HepG2 (cell line): ENCODE measurements around the gene ZNF556. TPM values are rescaled to one million over a fixed set of nuclear protein-coding genes. Genes with fewer than 3 reads are reported as not detected.

Source experiments
- AHR ChIP-seq: IDR thresholded peaks from 2 replicates; pipeline ENCODE4 v1.6.1; 2018; ENCODE audit warnings: missing genetic modification reagents, missing compliant biosample characterization
- CHCHD3 ChIP-seq: sonication (generic); formaldehyde crosslinking; IDR thresholded peaks from 2 replicates; pipeline ENCODE4 v1.8.0; 2022; ENCODE audit warnings: mild to moderate bottlenecking, missing genetic modification reagents, moderate library complexity
- ERF ChIP-seq: IDR thresholded peaks from 2 replicates; pipeline ENCODE4 v1.6.1; 2018; ENCODE audit warnings: missing biosample characterization, missing genetic modification reagents
- GATAD1 ChIP-seq: IDR thresholded peaks from 2 replicates; pipeline ENCODE4 v1.6.1; 2016; ENCODE audit warnings: missing genetic modification reagents, missing compliant biosample characterization
- KAT7 ChIP-seq: IDR thresholded peaks from 2 replicates; pipeline ENCODE4 v1.6.1; 2018; ENCODE audit warnings: borderline replicate concordance, missing compliant biosample characterization
- MTF1 ChIP-seq: sonication (generic); formaldehyde crosslinking; IDR thresholded peaks from 2 replicates; pipeline ENCODE4 v1.5.0; 2020; ENCODE audit warnings: missing genetic modification reagents
- ONECUT2 ChIP-seq: sonication (generic); formaldehyde crosslinking; IDR thresholded peaks from 2 replicates; pipeline ENCODE4 v1.4.0; 2020; ENCODE audit warnings: missing genetic modification reagents
- REL ChIP-seq: sonication (generic); formaldehyde crosslinking; conservative IDR thresholded peaks from 2 replicates; pipeline ENCODE4 v1.8.0; 2022; ENCODE audit warnings: mild to moderate bottlenecking, missing genetic modification reagents, moderate library complexity
- RXRB ChIP-seq: IDR thresholded peaks from 2 replicates; pipeline ENCODE4 v1.6.1; 2016; ENCODE audit warnings: borderline replicate concordance, missing genetic modification reagents, missing compliant biosample characterization
- SNAPC2 ChIP-seq: sonication (generic); formaldehyde crosslinking; IDR thresholded peaks from 2 replicates; pipeline ENCODE4 v1.8.1; 2022; ENCODE audit warnings: mild to moderate bottlenecking, missing genetic modification reagents
- TBP ChIP-seq: sonication (generic); formaldehyde crosslinking; IDR thresholded peaks from 2 replicates; pipeline ENCODE4 v1.5.0; 2020; ENCODE audit warnings: missing genetic modification reagents
- TOE1 ChIP-seq: sonication (generic); formaldehyde crosslinking; IDR thresholded peaks from 2 replicates; pipeline ENCODE4 v1.4.0; 2020; ENCODE audit warnings: mild to moderate bottlenecking, missing genetic modification reagents
- ZFP41 ChIP-seq: sonication (generic); formaldehyde crosslinking; IDR thresholded peaks from 2 replicates; pipeline ENCODE4 v1.4.0; 2020; ENCODE audit warnings: mild to moderate bottlenecking, missing genetic modification reagents, borderline replicate concordance
- ZFP90 ChIP-seq: sonication (generic); formaldehyde crosslinking; IDR thresholded peaks from 2 replicates; pipeline ENCODE4 v1.8.0; 2022; ENCODE audit warnings: missing genetic modification reagents, mild to moderate bottlenecking, inconsistent platforms, borderline replicate concordance
- ZMYM4 ChIP-seq: sonication (generic); formaldehyde crosslinking; IDR thresholded peaks from 2 replicates; pipeline ENCODE4 v1.8.1; 2023; ENCODE audit warnings: mild to moderate bottlenecking, missing genetic modification reagents
- ZNF326 ChIP-seq: sonication (generic); formaldehyde crosslinking; IDR thresholded peaks from 2 replicates; pipeline ENCODE4 v1.4.0; 2020; ENCODE audit warnings: missing genetic modification reagents, borderline replicate concordance
- ZNF615 ChIP-seq: sonication (generic); formaldehyde crosslinking; IDR thresholded peaks from 2 replicates; pipeline ENCODE4 v1.5.0; 2020; ENCODE audit warnings: mild to moderate bottlenecking, missing genetic modification reagents, borderline replicate concordance
- ZNF768 ChIP-seq: sonication (generic); formaldehyde crosslinking; IDR thresholded peaks from 2 replicates; pipeline ENCODE4 v1.4.0; 2020; ENCODE audit warnings: missing genetic modification reagents
- ZNF883 ChIP-seq: sonication (generic); formaldehyde crosslinking; IDR thresholded peaks from 2 replicates; pipeline ENCODE4 v1.5.1; 2020; ENCODE audit warnings: mild to moderate bottlenecking, missing genetic modification reagents; ENCODE audit errors: not compliant biosample characterization
- polyA plus RNA-seq, 8 experiments: library from polyadenylated mRNA; depleted of rRNA in 3 of 8; stranded (reverse) in 7 of 8; unstranded in 1 of 8; fragments of >200 nt; fragmentation: Illumina TruSeq in 4 of 8; extraction: Trizol in 4 of 8; gene quantifications; 2 replicates each; pipeline versions ENCODE4 v1.2.1 to v1.2.3, GENCODE V29; 2011 to 2016; ENCODE audit warnings: low read depth in 4 of 8, missing spikeins in 1 of 8, mixed read lengths in 1 of 8; ENCODE audit not compliant: insufficient read depth in 1 of 8
- total RNA-seq, 5 experiments: library from RNA; depleted of rRNA; stranded (reverse); fragments of >200 nt; fragmentation: Illumina TruSeq; extraction: Trizol; gene quantifications; 2 replicates each; pipeline ENCODE4 v1.2.3, GENCODE V29; 2016; ENCODE audit warnings: low read depth in 1 of 5
- TF ChIP-seq, protein P1 (sequence below): sonication (generic); formaldehyde crosslinking; IDR thresholded peaks from 2 replicates; pipeline ENCODE4 v1.4.0; 2020; ENCODE audit warnings: mild to moderate bottlenecking, missing genetic modification reagents
- TF ChIP-seq, protein P2 (sequence below): sonication (generic); formaldehyde crosslinking; conservative IDR thresholded peaks from 2 replicates; pipeline ENCODE4 v1.4.0; 2020; ENCODE audit warnings: missing genetic modification reagents
- TF ChIP-seq, protein P3 (sequence below), 2 experiments: sonication (generic) in 1 of 2; formaldehyde crosslinking in 1 of 2; IDR thresholded peaks; 2 replicates each; pipeline versions ENCODE4 v1.5.1 to v1.6.1; 2011 to 2020; ENCODE audit warnings: borderline replicate concordance in 1 of 2, low read depth in 1 of 2, low read length in 1 of 2, mild to moderate bottlenecking in 1 of 2, missing genetic modification reagents in 1 of 2, moderate library complexity in 1 of 2
- TF ChIP-seq, protein P4 (sequence below): IDR thresholded peaks from 2 replicates; pipeline ENCODE4 v1.6.1; 2016

ZNF556 gene
- total and polyA plus RNA-seq, 2 of the 13 experiments (the other 11 are each of a cell fraction or from before 2014, with no cell fraction given) = 4.2 to 28.6 TPM

DNA sequence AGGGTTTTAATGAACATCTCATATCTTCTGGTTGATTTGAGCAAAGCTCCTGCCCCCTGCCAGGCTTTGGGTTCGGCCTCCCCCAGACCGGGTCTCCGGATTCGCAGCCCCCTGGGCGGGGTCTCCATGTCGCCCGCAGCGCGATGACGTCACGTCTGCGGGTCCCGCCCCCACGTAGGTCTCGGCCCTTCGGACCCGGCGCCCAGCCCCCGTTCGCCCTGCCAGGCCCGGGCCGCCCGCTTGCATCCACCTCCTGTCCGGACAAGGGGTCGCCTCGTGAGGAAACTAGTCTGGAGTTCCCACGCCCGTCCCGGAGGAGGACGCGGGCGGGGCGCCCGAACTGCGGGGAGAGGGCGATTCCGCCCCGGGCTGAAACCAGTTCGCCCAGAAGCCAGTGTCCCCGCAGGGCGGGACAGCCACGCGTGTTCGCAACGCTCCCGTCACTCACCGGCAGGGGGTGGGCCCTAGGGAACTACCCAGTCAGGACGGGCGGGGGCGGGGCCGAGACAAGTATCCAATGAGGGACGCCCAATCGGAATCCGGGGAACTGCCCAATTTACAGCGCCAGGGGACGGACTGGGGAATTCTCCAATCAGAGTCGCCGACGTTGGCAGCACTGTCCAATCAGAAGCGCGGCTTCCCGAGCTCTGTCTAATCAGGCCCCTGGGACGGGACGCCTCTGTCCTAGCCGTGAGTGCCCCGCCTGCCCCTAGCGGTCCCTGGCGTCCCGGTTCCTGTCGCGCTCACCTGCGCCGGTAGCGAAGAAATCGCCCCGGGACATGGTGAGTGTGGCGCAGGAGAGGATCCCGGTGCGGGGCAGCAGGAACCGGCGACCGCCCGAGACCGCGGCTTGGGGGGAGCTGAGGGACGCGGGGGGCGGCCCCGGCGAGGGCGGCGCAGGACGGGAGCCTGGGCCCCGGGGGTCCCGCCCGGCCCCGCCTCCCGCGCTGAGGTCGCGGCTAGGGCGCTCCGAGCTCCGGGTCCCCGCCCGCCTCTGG, 26.0 kb upstream of the ZNF556 start, which contains the start of gene ZNF555 (continued):
- TF ChIP-seq, protein P1, sequence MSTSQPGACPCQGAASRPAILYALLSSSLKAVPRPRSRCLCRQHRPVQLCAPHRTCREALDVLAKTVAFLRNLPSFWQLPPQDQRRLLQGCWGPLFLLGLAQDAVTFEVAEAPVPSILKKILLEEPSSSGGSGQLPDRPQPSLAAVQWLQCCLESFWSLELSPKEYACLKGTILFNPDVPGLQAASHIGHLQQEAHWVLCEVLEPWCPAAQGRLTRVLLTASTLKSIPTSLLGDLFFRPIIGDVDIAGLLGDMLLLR (CRISPR knock-in tag) = peak; percentile 84
- TF ChIP-seq, protein P2, sequence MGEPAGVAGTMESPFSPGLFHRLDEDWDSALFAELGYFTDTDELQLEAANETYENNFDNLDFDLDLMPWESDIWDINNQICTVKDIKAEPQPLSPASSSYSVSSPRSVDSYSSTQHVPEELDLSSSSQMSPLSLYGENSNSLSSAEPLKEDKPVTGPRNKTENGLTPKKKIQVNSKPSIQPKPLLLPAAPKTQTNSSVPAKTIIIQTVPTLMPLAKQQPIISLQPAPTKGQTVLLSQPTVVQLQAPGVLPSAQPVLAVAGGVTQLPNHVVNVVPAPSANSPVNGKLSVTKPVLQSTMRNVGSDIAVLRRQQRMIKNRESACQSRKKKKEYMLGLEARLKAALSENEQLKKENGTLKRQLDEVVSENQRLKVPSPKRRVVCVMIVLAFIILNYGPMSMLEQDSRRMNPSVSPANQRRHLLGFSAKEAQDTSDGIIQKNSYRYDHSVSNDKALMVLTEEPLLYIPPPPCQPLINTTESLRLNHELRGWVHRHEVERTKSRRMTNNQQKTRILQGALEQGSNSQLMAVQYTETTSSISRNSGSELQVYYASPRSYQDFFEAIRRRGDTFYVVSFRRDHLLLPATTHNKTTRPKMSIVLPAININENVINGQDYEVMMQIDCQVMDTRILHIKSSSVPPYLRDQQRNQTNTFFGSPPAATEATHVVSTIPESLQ = no peak
- TF ChIP-seq GATAD1 (CRISPR knock-in tag) (peak; percentile 62), RXRB (CRISPR knock-in tag) (peak; percentile 19; the same call in 1 of the 2 replicates), SNAPC2 (CRISPR knock-in tag) (peak; percentile 75; the same call in 1 of the 2 replicates), ZNF883 (CRISPR knock-in tag) (peak; percentile 92), ZMYM4 (CRISPR knock-in tag) (peak; percentile 82), TOE1 (CRISPR knock-in tag) (0 out of 2 replicates have a peak, but pooled peaks have one; percentile 22), TBP (CRISPR knock-in tag) (no peak), ZFP41 (CRISPR knock-in tag) (no peak), ZNF768 (peak; percentile 41), AHR (peak; percentile 62; the same call in 1 of the 2 replicates), CHCHD3 (no peak), ZNF326 (CRISPR knock-in tag) (no peak), MTF1 (CRISPR knock-in tag) (0 out of 2 replicates have a peak, but pooled peaks have one; percentile 57), ZNF615 (CRISPR knock-in tag) (no peak), ERF (peak; percentile 74), REL (peak; percentile 82), ZFP90 (CRISPR knock-in tag) (peak; percentile 90), KAT7 (peak; percentile 27; the same call in 1 of the 2 replicates), ONECUT2 (peak; percentile 44; the same call in 1 of the 2 replicates)
- TF ChIP-seq, protein P3, sequence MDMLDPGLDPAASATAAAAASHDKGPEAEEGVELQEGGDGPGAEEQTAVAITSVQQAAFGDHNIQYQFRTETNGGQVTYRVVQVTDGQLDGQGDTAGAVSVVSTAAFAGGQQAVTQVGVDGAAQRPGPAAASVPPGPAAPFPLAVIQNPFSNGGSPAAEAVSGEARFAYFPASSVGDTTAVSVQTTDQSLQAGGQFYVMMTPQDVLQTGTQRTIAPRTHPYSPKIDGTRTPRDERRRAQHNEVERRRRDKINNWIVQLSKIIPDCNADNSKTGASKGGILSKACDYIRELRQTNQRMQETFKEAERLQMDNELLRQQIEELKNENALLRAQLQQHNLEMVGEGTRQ (IDR thresholded peaks at IDR 0.05; ENCODE audit: low read depth, low read length) = no peak
- TF ChIP-seq, protein P3 (CRISPR knock-in tag; IDR thresholded peaks at IDR 0.05; ENCODE audit: borderline replicate concordance) = no peak
- TF ChIP-seq, protein P4, sequence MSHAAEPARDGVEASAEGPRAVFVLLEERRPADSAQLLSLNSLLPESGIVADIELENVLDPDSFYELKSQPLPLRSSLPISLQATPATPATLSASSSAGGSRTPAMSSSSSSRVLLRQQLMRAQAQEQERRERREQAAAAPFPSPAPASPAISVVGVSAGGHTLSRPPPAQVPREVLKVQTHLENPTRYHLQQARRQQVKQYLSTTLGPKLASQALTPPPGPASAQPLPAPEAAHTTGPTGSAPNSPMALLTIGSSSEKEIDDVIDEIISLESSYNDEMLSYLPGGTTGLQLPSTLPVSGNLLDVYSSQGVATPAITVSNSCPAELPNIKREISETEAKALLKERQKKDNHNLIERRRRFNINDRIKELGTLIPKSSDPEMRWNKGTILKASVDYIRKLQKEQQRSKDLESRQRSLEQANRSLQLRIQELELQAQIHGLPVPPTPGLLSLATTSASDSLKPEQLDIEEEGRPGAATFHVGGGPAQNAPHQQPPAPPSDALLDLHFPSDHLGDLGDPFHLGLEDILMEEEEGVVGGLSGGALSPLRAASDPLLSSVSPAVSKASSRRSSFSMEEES (CRISPR knock-in tag) = peak; percentile 28; the same call in 1 of the 2 replicates
